H1 (cell line): ENCODE measurements around the gene CHIC1. TPM values are rescaled to one million over a fixed set of nuclear protein-coding genes. Genes with fewer than 3 reads are reported as not detected.

Source experiments
- ASH2L ChIP-seq: fragments of 200-600, 300-600 bp; sonication (generic); IDR thresholded peaks from one replicate; pipeline ENCODE4 v1.7.1; 2017; ENCODE audit warnings: low read length
- E2F6 ChIP-seq: IDR thresholded peaks from 2 replicates; pipeline ENCODE4 v1.6.1; 2012; ENCODE audit warnings: inconsistent platforms
- EGR1 ChIP-seq: IDR thresholded peaks from 2 replicates; pipeline ENCODE4 v1.6.1; 2011; ENCODE audit warnings: low read depth, low read length, borderline replicate concordance
- EP300 ChIP-seq, 2 experiments: IDR thresholded peaks; 1 replicate in 1 of 2; 2 replicates in 1 of 2; pipeline ENCODE4 v1.6.1; 2011 to 2012; ENCODE audit warnings: low read depth in 2 of 2, low read length in 2 of 2, mild to moderate bottlenecking in 2 of 2, borderline replicate concordance in 1 of 2, inconsistent platforms in 1 of 2, moderate library complexity in 1 of 2
- GTF2F1 ChIP-seq: IDR thresholded peaks from 2 replicates; pipeline ENCODE4 v1.6.1; 2012; ENCODE audit warnings: low read depth, low read length, improper control_type of control experiment, borderline replicate concordance
- HDAC6 ChIP-seq: IDR thresholded peaks from one replicate; pipeline ENCODE4 v1.7.1; 2012; ENCODE audit warnings: low read depth, mild to moderate bottlenecking, inconsistent platforms, low read length, moderate library complexity
- JUND ChIP-seq: IDR thresholded peaks from 2 replicates; pipeline ENCODE4 v1.6.1; 2011; ENCODE audit warnings: mild to moderate bottlenecking, improper control_type of control experiment, low read length
- POLR2A ChIP-seq, 2 experiments: IDR thresholded peaks; 1 replicate in 1 of 2; 2 replicates in 1 of 2; pipeline ENCODE4 v1.6.1; 2011; ENCODE audit warnings: low read depth in 2 of 2, low read length in 2 of 2, mild to moderate bottlenecking in 2 of 2; ENCODE audit errors: control extremely low read depth in 1 of 2
- POLR2AphosphoS5 ChIP-seq: IDR thresholded peaks from 2 replicates; pipeline ENCODE4 v1.6.1; 2011; ENCODE audit warnings: low read depth, low read length
- RNF2 ChIP-seq: fragments of 200-900, 300-1000 bp; sonication (generic); IDR thresholded peaks from 2 replicates; pipeline ENCODE4 v1.7.1; 2016; ENCODE audit warnings: borderline replicate concordance, low read depth, mild to moderate bottlenecking, antibody characterized with exemption, low read length; ENCODE audit not compliant: poor library complexity, severe bottlenecking; ENCODE audit errors: missing control alignments
- RXRA ChIP-seq: IDR thresholded peaks from 2 replicates; pipeline ENCODE4 v1.6.1; 2011; ENCODE audit warnings: low read depth, mild to moderate bottlenecking, low read length, moderate library complexity; ENCODE audit not compliant: insufficient read depth
- SIN3A ChIP-seq, 2 experiments: IDR thresholded peaks in 1 of 2; conservative IDR thresholded peaks in 1 of 2; 2 replicates each; pipeline ENCODE4 v1.6.1; 2011 to 2012; ENCODE audit warnings: low read length in 2 of 2, improper control_type of control experiment in 1 of 2, low read depth in 1 of 2, mild to moderate bottlenecking in 1 of 2
- ZNF274 ChIP-seq: IDR thresholded peaks from 2 replicates; pipeline ENCODE4 v1.7.0; 2012; ENCODE audit warnings: low read length, borderline replicate concordance; ENCODE audit errors: extremely low read depth
- polyA plus RNA-seq, 7 experiments: library from polyadenylated mRNA; depleted of rRNA in 3 of 7; stranded (reverse) in 5 of 7; unstranded in 2 of 7; fragments of >200 nt in 5 of 7; fragments of 200-250 nt in 2 of 7; gene quantifications; 1 replicate in 5 of 7; 2 replicates in 1 of 7; 4 replicates in 1 of 7; pipeline versions ENCODE4 v1.2.1 to v1.2.3, GENCODE V29; 2011 to 2013; ENCODE audit warnings: missing spikeins in 2 of 7, mixed read lengths in 2 of 7
- total RNA-seq: library from RNA; stranded (reverse); fragmentation: NEBNext Ultra II Directional; extraction: Animal tissue kit (Norgen Biotek cat#: 25700); gene quantifications from 2 replicates; pipeline ENCODE4 v1.2.1, GENCODE V29; 2021
- TF ChIP-seq, protein P1 (sequence below): IDR thresholded peaks from 2 replicates; pipeline ENCODE4 v1.6.1; 2011; ENCODE audit warnings: low read length, improper control_type of control experiment

Gene CHIC1
- total and polyA plus RNA-seq, 2 of the 8 experiments (the other 6 are each of a cell fraction or from before 2014, with no cell fraction given), result 3.1 to 10.1 TPM

DNA sequence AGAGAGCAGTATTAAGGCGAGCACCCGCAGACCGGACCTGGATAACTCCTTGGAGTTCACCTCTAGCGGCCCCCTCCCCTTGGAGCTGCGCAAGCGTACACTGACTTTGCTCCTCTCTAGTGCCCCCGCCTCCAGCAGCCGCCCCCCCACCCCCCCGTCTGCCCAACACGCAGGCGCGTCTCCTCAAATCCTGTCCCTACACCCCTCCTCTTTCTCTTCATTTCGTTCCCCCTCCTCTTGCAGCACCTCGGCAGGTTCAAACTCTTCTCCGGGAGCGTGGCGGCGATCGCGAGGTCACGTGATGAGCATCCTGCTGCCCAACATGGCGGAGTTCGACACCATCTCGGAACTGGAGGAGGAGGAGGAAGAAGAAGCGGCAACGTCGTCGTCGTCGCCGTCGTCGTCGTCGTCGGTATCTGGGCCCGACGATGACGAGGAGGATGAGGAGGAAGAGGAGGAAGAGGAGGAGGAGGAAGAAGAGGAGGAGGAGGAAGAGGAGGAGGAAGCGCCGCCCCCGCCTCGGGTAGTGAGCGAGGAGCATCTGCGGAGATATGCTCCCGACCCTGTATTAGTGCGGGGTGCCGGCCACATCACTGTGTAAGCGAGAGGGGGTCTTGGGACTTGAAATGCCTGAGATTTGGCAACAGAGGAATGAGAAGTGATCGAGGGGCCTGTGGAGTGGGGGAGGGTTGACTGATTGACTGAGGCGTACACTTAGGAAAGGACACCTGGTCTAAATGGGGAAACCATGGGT lies at the start of gene CHIC1 (continued):
- TF ChIP-seq JUND (no peak), EGR1 (no peak), HDAC6 (no peak), EP300 (IDR thresholded peaks at IDR 0.05; ENCODE audit: borderline replicate concordance in 1 of 2, low read depth in 2 of 2, low read length in 2 of 2) (no peak), POLR2AphosphoS5 (peak; percentile 72; the same call in 1 of the 2 replicates), RXRA (no peak), RNF2 (no peak), SIN3A (conservative IDR thresholded peaks at IDR 0.05 in 1 of 2, IDR thresholded peaks at IDR 0.05 in 1 of 2; ENCODE audit: low read depth in 1 of 2, low read length in 2 of 2) (0 out of 4 replicates have a peak, but pooled peaks of 1 of the 2 experiments have one; percentile 36), POLR2A (IDR thresholded peaks at IDR 0.05; ENCODE audit: control extremely low read depth in 1 of 2, low read depth in 2 of 2, low read length in 2 of 2) (peak; percentile 58 to 72; a peak in 2 of 3 replicates), ZNF274 (no peak), GTF2F1 (peak; percentile 79; the same call in 1 of the 2 replicates), ASH2L (peak; percentile 79), E2F6 (peak; percentile 87)
- TF ChIP-seq, protein P1, sequence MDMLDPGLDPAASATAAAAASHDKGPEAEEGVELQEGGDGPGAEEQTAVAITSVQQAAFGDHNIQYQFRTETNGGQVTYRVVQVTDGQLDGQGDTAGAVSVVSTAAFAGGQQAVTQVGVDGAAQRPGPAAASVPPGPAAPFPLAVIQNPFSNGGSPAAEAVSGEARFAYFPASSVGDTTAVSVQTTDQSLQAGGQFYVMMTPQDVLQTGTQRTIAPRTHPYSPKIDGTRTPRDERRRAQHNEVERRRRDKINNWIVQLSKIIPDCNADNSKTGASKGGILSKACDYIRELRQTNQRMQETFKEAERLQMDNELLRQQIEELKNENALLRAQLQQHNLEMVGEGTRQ, result peak; percentile 83
